Thyroid gland (tissue), 4 donors: ENCODE measurements around the gene ATP5ME. TPM values are rescaled to one million over a fixed set of nuclear protein-coding genes. Genes with fewer than 3 reads are reported as not detected.

ENCODE experiments used
- DNase-seq, 2 donors: peaks; one replicate each; pipeline ENCODE4 v3.0.0-alpha.2; 2019
- H3K27ac ChIP-seq, 3 donors: fragments of 200-600 bp; sonication (generic); 1 replicate in 2 of 3; 2 replicates in 1 of 3; pipeline ENCODE4 v1.5.1; 2016 to 2019; ENCODE audit warnings: mild to moderate bottlenecking in 1 of 3, moderate library complexity in 1 of 3
- H3K27me3 ChIP-seq: fragments of 200-600 bp; sonication (generic); one replicate; pipeline ENCODE4 v1.5.1; 2019
- H3K36me3 ChIP-seq, 2 donors: fragments of 200-600 bp; sonication (generic); one replicate each; pipeline ENCODE4 v1.5.1; 2016 to 2019
- H3K4me1 ChIP-seq, 2 donors: fragments of 200-600 bp; sonication (generic); one replicate each; pipeline ENCODE4 v1.5.1; 2017 to 2019
- H3K4me3 ChIP-seq, 3 donors: fragments of 200-600 bp; sonication (generic); replicated peaks in 1 of 3; 1 replicate in 2 of 3; 2 replicates in 1 of 3; pipeline ENCODE4 v1.5.1; 2016; ENCODE audit warnings: mild to moderate bottlenecking in 1 of 3
- H3K9me3 ChIP-seq: fragments of 200-600 bp; sonication (generic); one replicate; pipeline ENCODE4 v1.5.1; 2017
- CTCF ChIP-seq, 6 experiments: fragments of 200-600 bp in 3 of 6; fragments of 450-650 bp in 3 of 6; sonication (generic) in 3 of 6; IDR thresholded peaks; one replicate each; pipeline ENCODE4 v1.5.1; 2016 to 2019; ENCODE audit warnings: antibody characterized with exemption in 6 of 6, mild to moderate bottlenecking in 2 of 6, inconsistent platforms in 1 of 6, moderate library complexity in 1 of 6
- POLR2A ChIP-seq, 2 donors: fragments of 450-650 bp; IDR thresholded peaks; one replicate each; pipeline ENCODE4 v1.6.1; 2017; ENCODE audit warnings: antibody characterized with exemption in 2 of 2, mild to moderate bottlenecking in 2 of 2, moderate library complexity in 1 of 2
- WGBS, 2 donors: methylation state at CpG; one replicate each; pipeline ENCODE4 v1.1.5; 2017; 5-methylcytosine and 5-hydroxymethylcytosine counted together
- intact Hi-C: fragments of 100-400 bp; cut with DNase I; formaldehyde crosslinking; loops from one replicate; pipeline ENCODE4 v1.15.1; 2023
- total RNA-seq, 4 donors: library from RNA; depleted of rRNA; stranded (reverse); fragments of >200 nt; gene quantifications; one replicate each; pipeline ENCODE4 v1.2.3, GENCODE V29; 2016

Gene ATP5ME
- total RNA-seq, 4 donors from 2014 or later, result 82.2 to 144 (median 106) TPM

- WGBS, 2 donors, result 81 to 84% methylated on average over 8 to 9 of the region's 9 CpGs
- Histone ChIP-seq H3K36me3 (no peaks in the 10 kb centered on the region), H3K4me3 (no peak overlapping the region), H3K4me1 (peaks cover 14 to 29% of the 10 kb centered on the region in 2 donors), H3K9me3 (no peaks in the 10 kb centered on the region), H3K27ac (no peak overlapping the region), H3K27me3 (no peaks in the 10 kb centered on the region)
- intact Hi-C loops, result no loop called here
- DNase-seq, result no peak
- TF ChIP-seq CTCF (IDR thresholded peaks at IDR 0.05), result no peak
- TF ChIP-seq POLR2A (IDR thresholded peaks at IDR 0.05), result no peak
Observed at GRCh38 chr4:680091-680490, 6.0 kb upstream of the ATP5ME start.

GRCh38 chr4:679629-680028, 5.6 kb upstream of the ATP5ME start:
- no peaks in the 10 kb centered on the region for H3K9me3 ChIP-seq
- no peaks in the 10 kb centered on the region for H3K36me3 ChIP-seq
- DNase-seq, result no peak
- 73 to 83% methylated on average over 4 to 10 of the region's 11 CpGs for WGBS, 2 donors
- no peak overlapping the region for H3K4me3 ChIP-seq
- H3K4me1 ChIP-seq, result peaks cover 17 to 32% of the 10 kb centered on the region in 2 donors
- H3K27ac ChIP-seq, result no peak overlapping the region
- no peak for TF ChIP-seq POLR2A (IDR thresholded peaks at IDR 0.05)
- TF ChIP-seq CTCF (IDR thresholded peaks at IDR 0.05), result no peak
- H3K27me3 ChIP-seq, result no peaks in the 10 kb centered on the region
- intact Hi-C loops, result no loop called here

- no peak overlapping the region for H3K27ac ChIP-seq
- no peak overlapping the region for H3K4me3 ChIP-seq
- no peaks in the 10 kb centered on the region for H3K27me3 ChIP-seq
- H3K36me3 ChIP-seq, result no peaks in the 10 kb centered on the region
- 75 to 82% methylated on average over 4 to 11 of the region's 13 CpGs for WGBS, 2 donors
- H3K9me3 ChIP-seq, result no peaks in the 10 kb centered on the region
- intact Hi-C loops, result no loop called here
- no peak for DNase-seq
- H3K4me1 ChIP-seq, result peaks cover 17 to 30% of the 10 kb centered on the region in 2 donors
- no peak for TF ChIP-seq POLR2A (IDR thresholded peaks at IDR 0.05)
- TF ChIP-seq CTCF (IDR thresholded peaks at IDR 0.05), result no peak
Observed at GRCh38 chr4:679104-679481, 5.0 kb upstream of the ATP5ME start.

- Histone ChIP-seq H3K36me3 (no peaks in the 10 kb centered on the region), H3K4me1 (peaks cover 16 to 25% of the 10 kb centered on the region in 2 donors), H3K27ac (no peak overlapping the region), H3K9me3 (no peaks in the 10 kb centered on the region), H3K4me3 (no peak overlapping the region), H3K27me3 (no peaks in the 10 kb centered on the region)
- no peak for TF ChIP-seq CTCF (IDR thresholded peaks at IDR 0.05)
- no peak for TF ChIP-seq POLR2A (IDR thresholded peaks at IDR 0.05)
- WGBS, 2 donors, result 65 to 71% methylated on average over 6 to 12 of the region's 14 CpGs
- intact Hi-C loops, result no loop called here
- DNase-seq, result no peak
Observed at GRCh38 chr4:678331-679103, 4.4 kb upstream of the ATP5ME start.

GRCh38 chr4:677431-678293, 3.6 kb upstream of the ATP5ME start:
- TF ChIP-seq POLR2A (IDR thresholded peaks at IDR 0.05) (no peak), CTCF (IDR thresholded peaks at IDR 0.05) (no peak)
- H3K4me3 ChIP-seq, result no peak overlapping the region
- DNase-seq, result no peak

More at GRCh38 chr4:677431-678293, 3.6 kb upstream of the ATP5ME start:
- intact Hi-C loops, result no loop called here
- 73 to 75% methylated on average over 22 to 26 of the region's 26 CpGs for WGBS, 2 donors
- no peaks in the 10 kb centered on the region for H3K27me3 ChIP-seq
- H3K36me3 ChIP-seq, result no peaks in the 10 kb centered on the region
- H3K4me1 ChIP-seq, result peaks cover 22 to 30% of the 10 kb centered on the region in 2 donors
- H3K9me3 ChIP-seq, result no peaks in the 10 kb centered on the region
- no peak overlapping the region for H3K27ac ChIP-seq
